T-helper 1 cell treated with Interleukin-12 subunit alpha and Interleukin-12 subunit beta and Interleukin-4 antibody, amounts not matched to agents 30 ng/mL and 1 ng/mL, for 36 hours (primary cell): ENCODE measurements around the gene ASAP3. TPM values are rescaled to one million over a fixed set of nuclear protein-coding genes. Genes with fewer than 3 reads are reported as not detected.
"Not testable (repeated sequence)": the region's sequence is repeated elsewhere in the genome, so short reads cannot be mapped to it uniquely, and the experiment has no call there.

Experiments used
- intact Hi-C: fragments of 100-400 bp; cut with micrococcal nuclease; formaldehyde crosslinking; loops from one replicate; pipeline ENCODE4 v1.15.1; 2024
- total RNA-seq: library from RNA; stranded (reverse); gene quantifications from 2 replicates; pipeline ENCODE4 v1.2.3, GENCODE V29; 2022

Gene ASAP3
- total RNA-seq, 1 donor from 2014 or later, result 0.22 TPM

- intact Hi-C loops, result not testable (repeated sequence)
Measured at GRCh38 chr1:23380236-23380635, 103.7 kb downstream of the ASAP3 start.

Other genes starting within 250 kb of the ASAP3 start
- gene HNRNPR, start 139.9 kb downstream of the ASAP3 start, total RNA-seq, result 194 and 207 TPM in 2 replicates
- 5.8 and 6.0 TPM in 2 replicates for gene ZNF436, start 114.3 kb downstream of the ASAP3 start, total RNA-seq
- gene TCEA3, start 59.4 kb downstream of the ASAP3 start, total RNA-seq, result 4.9 and 5.5 TPM in 2 replicates
- 72.5 and 78.8 TPM in 2 replicates for gene E2F2, start 47.1 kb upstream of the ASAP3 start, total RNA-seq
- 8.2 and 10.8 TPM in 2 replicates for gene ID3, start 75.3 kb upstream of the ASAP3 start, total RNA-seq
- 975 and 1,009 TPM in 2 replicates for gene RPL11, start 207.6 kb upstream of the ASAP3 start, total RNA-seq